Upper lobe of right lung (tissue), 1 donor: ENCODE measurements around the gene MAPK13. TPM values are rescaled to one million over a fixed set of nuclear protein-coding genes. Genes with fewer than 3 reads are reported as not detected.

ENCODE experiments used
- ATAC-seq: fragments of 200-7000 bp; cut with Tn5 transposase; one replicate; pipeline ENCODE4 v1.9.1; 2020; ENCODE audit warnings: mild to moderate bottlenecking, moderate library complexity
- DNase-seq: peaks from one replicate; pipeline ENCODE4 v3.0.0-alpha.2; 2020
- H3K27ac ChIP-seq: fragments of 200-600 bp; one replicate; pipeline ENCODE4 v1.8.0; 2022
- H3K27me3 ChIP-seq: fragments of 200-600 bp; one replicate; pipeline ENCODE4 v1.8.0; 2022; ENCODE audit warnings: mild to moderate bottlenecking
- H3K36me3 ChIP-seq: fragments of 200-600 bp; one replicate; pipeline ENCODE4 v1.8.0; 2022
- H3K4me1 ChIP-seq: fragments of 200-600 bp; one replicate; pipeline ENCODE4 v1.8.0; 2022
- H3K4me3 ChIP-seq: fragments of 200-600 bp; one replicate; pipeline ENCODE4 v1.8.0; 2022; ENCODE audit warnings: mild to moderate bottlenecking
- H3K9me3 ChIP-seq: fragments of 200-600 bp; one replicate; pipeline ENCODE4 v1.8.0; 2022
- CTCF ChIP-seq: fragments of 200-600 bp; IDR thresholded peaks from one replicate; pipeline ENCODE4 v1.8.0; 2022; ENCODE audit warnings: antibody characterized with exemption
- intact Hi-C: fragments of 100-400 bp; cut with DNase I; formaldehyde crosslinking; loops from one replicate; pipeline ENCODE4 v1.11.0; 2022
- total RNA-seq: library from RNA; stranded (reverse); fragmentation: NEBNext Ultra II Directional; extraction: Animal tissue kit (Norgen Biotek cat#: 25700); gene quantifications from one replicate; pipeline ENCODE4 v1.2.1, GENCODE V29; 2021
- donor health status: DM: no; HTN: yes; CAD: no; lungs with severe emphysema.

Gene MAPK13
- total RNA-seq, 1 donor from 2014 or later = 71.4 TPM

GRCh38 chr6:36180126-36180525 lies 49.8 kb downstream of the MAPK13 start:
- no peaks in the 10 kb centered on the region for H3K4me1 ChIP-seq
- no peak for TF ChIP-seq CTCF
- intact Hi-C loops = no loop called here
- H3K36me3 ChIP-seq = no peaks in the 10 kb centered on the region
- H3K27ac ChIP-seq = no peak overlapping the region
- H3K4me3 ChIP-seq = no peak overlapping the region
- ATAC-seq = no peak
- H3K27me3 ChIP-seq = no peaks in the 10 kb centered on the region
- H3K9me3 ChIP-seq = peaks cover 5% of the 10 kb centered on the region
- no peak for DNase-seq

GRCh38 chr6:36184311-36184710 lies 54.0 kb downstream of the MAPK13 start:
- no peak for TF ChIP-seq CTCF
- Histone ChIP-seq H3K36me3 (no peaks in the 10 kb centered on the region), H3K4me3 (no peak overlapping the region), H3K4me1 (no peaks in the 10 kb centered on the region), H3K27me3 (no peaks in the 10 kb centered on the region), H3K27ac (no peak overlapping the region), H3K9me3 (no peaks in the 10 kb centered on the region)
- ATAC-seq (no peak), DNase-seq (no peak)
- intact Hi-C loops = no loop called here

- Histone ChIP-seq H3K9me3 (no peaks in the 10 kb centered on the region), H3K27me3 (no peaks in the 10 kb centered on the region), H3K4me3 (no peak overlapping the region), H3K27ac (no peak overlapping the region), H3K4me1 (no peaks in the 10 kb centered on the region), H3K36me3 (no peaks in the 10 kb centered on the region)
- intact Hi-C loops = no loop called here
- DNase-seq (no peak), ATAC-seq (no peak)
- TF ChIP-seq CTCF = no peak
These were observed 55.9 kb downstream of the MAPK13 start for GRCh38 chr6:36186199-36186598.

GRCh38 chr6:36187446-36187845 lies 57.1 kb downstream of the MAPK13 start:
- Histone ChIP-seq H3K36me3 (no peaks in the 10 kb centered on the region), H3K9me3 (no peaks in the 10 kb centered on the region), H3K27me3 (no peaks in the 10 kb centered on the region), H3K27ac (no peak overlapping the region), H3K4me3 (no peak overlapping the region), H3K4me1 (no peaks in the 10 kb centered on the region)
- ATAC-seq (no peak), DNase-seq (no peak)
- no peak for TF ChIP-seq CTCF
- intact Hi-C loops = no loop called here

Other genes starting within 250 kb of the MAPK13 start
- gene SRPK1, start 209.4 kb upstream of the MAPK13 start, total RNA-seq = 40.6 TPM
- gene SLC26A8, start 105.9 kb upstream of the MAPK13 start, total RNA-seq = 0.52 TPM
- gene MAPK14, start 102.7 kb upstream of the MAPK13 start, total RNA-seq = 60.6 TPM
- gene BRPF3, start 66.2 kb downstream of the MAPK13 start, total RNA-seq = 37.8 TPM
- gene PNPLA1, start 139.5 kb downstream of the MAPK13 start, total RNA-seq = 0.35 TPM
- gene BNIP5, start 206.4 kb downstream of the MAPK13 start, total RNA-seq = not detected